K562 (cell line): ENCODE results near the gene CDC37. TPM values are rescaled to one million over a fixed set of nuclear protein-coding genes. Genes with fewer than 3 reads are reported as not detected.

Source experiments
- ASH1L ChIP-seq: fragments of 450-650 bp; IDR thresholded peaks from 2 replicates; pipeline ENCODE4 v1.6.1; 2018; ENCODE audit warnings: borderline replicate concordance, mild to moderate bottlenecking, low read depth; ENCODE audit not compliant: partially characterized antibody
- BMI1 ChIP-seq: fragments of 150-350 bp; IDR thresholded peaks from 2 replicates; pipeline ENCODE4 v1.6.1; 2014; ENCODE audit warnings: low read length
- CBFA2T3 ChIP-seq: fragments of 450-650 bp; IDR thresholded peaks from 2 replicates; pipeline ENCODE4 v1.6.1; 2017
- GABPA ChIP-seq: fragments of 200-800 bp; sonication (Bioruptor generic); conservative IDR thresholded peaks from 2 replicates; pipeline ENCODE4 v1.6.1; 2016; ENCODE audit warnings: low read depth, missing genetic modification characterization, missing compliant biosample characterization
- GTF2F1 ChIP-seq: IDR thresholded peaks from 2 replicates; pipeline ENCODE4 v1.6.1; 2011; ENCODE audit warnings: low read depth, low read length, improper control_type of control experiment
- HDAC2 ChIP-seq: fragments of 450-650 bp; IDR thresholded peaks from 2 replicates; pipeline ENCODE4 v1.6.1; 2016; ENCODE audit warnings: mild to moderate bottlenecking
- HES1 ChIP-seq: fragments of 450-650 bp; IDR thresholded peaks from 2 replicates; pipeline ENCODE4 v1.6.1; 2016; ENCODE audit warnings: low read depth, mild to moderate bottlenecking, moderate library complexity
- NUFIP1 ChIP-seq: fragments of 450-650 bp; IDR thresholded peaks from 2 replicates; pipeline ENCODE4 v1.6.1; 2018; ENCODE audit not compliant: partially characterized antibody
- PTBP1 ChIP-seq: fragments of 200-400 bp; formaldehyde crosslinking; IDR thresholded peaks from 2 replicates; pipeline ENCODE4 v1.6.1; 2017; ENCODE audit warnings: low read depth, low read length
- PURB ChIP-seq: sonication (generic); formaldehyde crosslinking; IDR thresholded peaks from 2 replicates; pipeline ENCODE4 v1.9.0; 2021; ENCODE audit warnings: low read depth, mild to moderate bottlenecking, missing genetic modification reagents
- RBM22 ChIP-seq: fragments of 200-400 bp; formaldehyde crosslinking; IDR thresholded peaks from 2 replicates; pipeline ENCODE4 v1.6.1; 2018; ENCODE audit warnings: low read length, low read depth; ENCODE audit not compliant: poor library complexity, severe bottlenecking
- SMARCA4 ChIP-seq: fragments of 450-650 bp; IDR thresholded peaks from 2 replicates; pipeline ENCODE4 v1.6.1; 2016
- SPI1 ChIP-seq: IDR thresholded peaks from 2 replicates; pipeline ENCODE4 v1.6.1; 2011; ENCODE audit warnings: low read depth, low read length, control low read depth, borderline replicate concordance
- THRA ChIP-seq: fragments of 450-650 bp; IDR thresholded peaks from 2 replicates; pipeline ENCODE4 v1.6.1; 2017; ENCODE audit warnings: mild to moderate bottlenecking, moderate library complexity
- THRAP3 ChIP-seq: fragments of 450-650 bp; IDR thresholded peaks from 2 replicates; pipeline ENCODE4 v1.6.1; 2016; ENCODE audit warnings: mild to moderate bottlenecking, inconsistent platforms, borderline replicate concordance
- UBTF ChIP-seq, 2 experiments: IDR thresholded peaks; 2 replicates each; pipeline ENCODE4 v1.6.1; 2012; ENCODE audit warnings: improper control_type of control experiment in 2 of 2, low read depth in 2 of 2, low read length in 2 of 2, borderline replicate concordance in 1 of 2
- VEZF1 ChIP-seq: fragments of 200-800 bp; sonication (Bioruptor generic); IDR thresholded peaks from 2 replicates; pipeline ENCODE4 v1.6.1; 2017; ENCODE audit warnings: missing genetic modification characterization, missing compliant biosample characterization
- XRCC5 ChIP-seq: fragments of 200-400 bp; formaldehyde crosslinking; IDR thresholded peaks from 2 replicates; pipeline ENCODE4 v1.6.1; 2017; ENCODE audit warnings: low read depth, mild to moderate bottlenecking, low read length
- ZNF12 ChIP-seq: sonication (generic); formaldehyde crosslinking; IDR thresholded peaks from 2 replicates; pipeline ENCODE4 v1.4.0; 2020; ENCODE audit warnings: mild to moderate bottlenecking, missing genetic modification reagents
- ZNF124 ChIP-seq: sonication (generic); formaldehyde crosslinking; IDR thresholded peaks from 2 replicates; pipeline ENCODE4 v1.8.1; 2022; ENCODE audit warnings: missing genetic modification reagents
- ZNF140 ChIP-seq: fragments of 250-450 bp; sonication (Bioruptor Pico); IDR thresholded peaks from 2 replicates; pipeline ENCODE4 v1.8.0; 2021; ENCODE audit warnings: moderate library complexity, mild to moderate bottlenecking, inconsistent platforms
- ZNF184 ChIP-seq: sonication (generic); formaldehyde crosslinking; IDR thresholded peaks from 2 replicates; pipeline ENCODE4 v1.5.0; 2020; ENCODE audit warnings: missing genetic modification reagents
- ZNF23 ChIP-seq: fragments of 250-450 bp; sonication (Bioruptor Pico); IDR thresholded peaks from 2 replicates; pipeline ENCODE4 v1.4.0; 2020; ENCODE audit warnings: mild to moderate bottlenecking
- ZNF586 ChIP-seq: fragments of 450-650 bp; formaldehyde crosslinking; conservative IDR thresholded peaks from 2 replicates; pipeline ENCODE4 v1.4.0; 2020; ENCODE audit warnings: mild to moderate bottlenecking, moderate library complexity
- polyA plus RNA-seq, 8 experiments: library from polyadenylated mRNA; depleted of rRNA in 4 of 8; stranded (reverse) in 5 of 8; unstranded in 3 of 8; fragments of >200 nt; fragmentation: Nextera tagmentation in 2 of 8; fragmentation: Illumina TruSeq in 1 of 8; extraction: Ambion mirVana in 2 of 8; extraction: Trizol in 1 of 8; gene quantifications; 2 replicates each; pipeline versions ENCODE4 v1.2.1 to v1.2.3, GENCODE V29; 2011 to 2014; ENCODE audit warnings: inconsistent platforms in 1 of 8, missing spikeins in 1 of 8
- total RNA-seq, 7 experiments: library from RNA; depleted of rRNA in 6 of 7; stranded (reverse); fragments of >200 nt in 6 of 7; fragmentation: Illumina TruSeq in 2 of 7; extraction: Trizol in 2 of 7; gene quantifications; 2 replicates each; pipeline versions ENCODE4 v1.2.1 to v1.2.3, GENCODE V29; 2011 to 2021; ENCODE audit warnings: low replicate concordance in 1 of 7

The CDC37 gene
- total and polyA plus RNA-seq, 9 of the 15 experiments (the other 6 are each of a cell fraction or from before 2014, with no cell fraction given) = 6.6 to 538 (median 227) TPM

- TF ChIP-seq THRA = no peak
- no peak for TF ChIP-seq ZNF23 (CRISPR knock-in tag)
- no peak for TF ChIP-seq SPI1
- TF ChIP-seq UBTF (IDR thresholded peaks at IDR 0.05; ENCODE audit: borderline replicate concordance in 1 of 2, low read depth in 2 of 2, low read length in 2 of 2) = peak in 1 of 2 experiments; percentile 35; a peak in 1 of 4 replicates
- no peak for TF ChIP-seq PURB (CRISPR knock-in tag)
- TF ChIP-seq HDAC2 = no peak; the same call in 1 of the 2 replicates
- TF ChIP-seq HES1 = no peak
- peak; percentile 97 for TF ChIP-seq VEZF1
- no peak for TF ChIP-seq PTBP1
- no peak for TF ChIP-seq RBM22
- no peak for TF ChIP-seq CBFA2T3
- TF ChIP-seq ZNF12 (CRISPR knock-in tag) = no peak
- no peak for TF ChIP-seq GABPA (tag)
- TF ChIP-seq ASH1L = no peak
- TF ChIP-seq THRAP3 = 0 out of 2 replicates have a peak, but pooled peaks have one; percentile 3
- no peak for TF ChIP-seq NUFIP1
- no peak for TF ChIP-seq ZNF184 (CRISPR knock-in tag)
- TF ChIP-seq BMI1 = no peak
- TF ChIP-seq GTF2F1 = no peak
- no peak for TF ChIP-seq ZNF586 (CRISPR knock-in tag)
- no peak for TF ChIP-seq ZNF124 (CRISPR knock-in tag)
- TF ChIP-seq ZNF140 = no peak
- TF ChIP-seq XRCC5 = no peak
- no peak for TF ChIP-seq SMARCA4
Observed at GRCh38 chr19:10431943-10432735, 28.8 kb upstream of the CDC37 start (continued).
